Testis (tissue), 2 donors: ENCODE data around the gene MAN2C1.

Experiments used
- POLR2A ChIP-seq: fragments of 450-650 bp; IDR thresholded peaks from one replicate; pipeline ENCODE4 v1.6.1; 2017; ENCODE audit warnings: antibody characterized with exemption, mild to moderate bottlenecking, moderate library complexity
- TF ChIP-seq, protein P1 (sequence below), 3 experiments: fragments of 450-650 bp in 2 of 3; fragments of 200-600 bp in 1 of 3; sonication (generic) in 1 of 3; IDR thresholded peaks; one replicate each; pipeline ENCODE4 v1.5.1; 2016 to 2019; ENCODE audit warnings: antibody characterized with exemption in 3 of 3, mild to moderate bottlenecking in 2 of 3, moderate library complexity in 1 of 3

DNA sequence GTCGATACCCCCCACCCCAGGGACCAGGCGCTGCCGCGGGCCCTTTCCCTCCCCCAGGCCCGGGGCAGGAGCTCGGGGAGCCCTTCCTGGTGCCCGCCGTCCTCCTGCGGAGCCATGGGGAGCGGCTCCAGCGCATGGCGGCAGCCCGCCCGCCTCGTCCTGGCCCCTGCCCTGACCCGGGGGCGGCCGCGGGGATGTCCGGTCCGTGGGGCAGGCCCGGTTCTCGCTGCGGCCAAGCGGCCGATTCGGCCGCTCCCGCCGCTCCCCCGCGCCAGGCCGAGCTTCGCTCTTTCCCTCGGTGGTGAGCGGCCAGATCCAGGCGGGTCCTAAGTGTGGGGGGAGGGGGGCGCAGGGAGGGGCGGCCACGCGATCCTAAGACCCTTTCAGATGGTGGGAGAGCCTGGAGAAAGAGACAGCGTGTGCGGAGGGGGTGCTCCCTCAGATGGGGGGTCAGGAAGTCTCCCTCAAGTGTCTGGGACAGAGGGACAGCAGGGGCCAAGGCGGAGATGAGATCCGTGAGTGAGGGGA lies 20.3 kb downstream of the MAN2C1 start:
- TF ChIP-seq, protein P1, sequence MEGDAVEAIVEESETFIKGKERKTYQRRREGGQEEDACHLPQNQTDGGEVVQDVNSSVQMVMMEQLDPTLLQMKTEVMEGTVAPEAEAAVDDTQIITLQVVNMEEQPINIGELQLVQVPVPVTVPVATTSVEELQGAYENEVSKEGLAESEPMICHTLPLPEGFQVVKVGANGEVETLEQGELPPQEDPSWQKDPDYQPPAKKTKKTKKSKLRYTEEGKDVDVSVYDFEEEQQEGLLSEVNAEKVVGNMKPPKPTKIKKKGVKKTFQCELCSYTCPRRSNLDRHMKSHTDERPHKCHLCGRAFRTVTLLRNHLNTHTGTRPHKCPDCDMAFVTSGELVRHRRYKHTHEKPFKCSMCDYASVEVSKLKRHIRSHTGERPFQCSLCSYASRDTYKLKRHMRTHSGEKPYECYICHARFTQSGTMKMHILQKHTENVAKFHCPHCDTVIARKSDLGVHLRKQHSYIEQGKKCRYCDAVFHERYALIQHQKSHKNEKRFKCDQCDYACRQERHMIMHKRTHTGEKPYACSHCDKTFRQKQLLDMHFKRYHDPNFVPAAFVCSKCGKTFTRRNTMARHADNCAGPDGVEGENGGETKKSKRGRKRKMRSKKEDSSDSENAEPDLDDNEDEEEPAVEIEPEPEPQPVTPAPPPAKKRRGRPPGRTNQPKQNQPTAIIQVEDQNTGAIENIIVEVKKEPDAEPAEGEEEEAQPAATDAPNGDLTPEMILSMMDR (IDR thresholded peaks at IDR 0.05) = no peak
- no peak for TF ChIP-seq POLR2A
